ENCODE measurements around the gene SCAND1.

Gene SCAND1

GRCh38 chr20:35903843-35904242, 50.5 kb downstream of the SCAND1 start:
- DNase-seq, result no peak

Measured in C1 segment of cervical spinal cord (tissue), 14 donors.